ENCODE measurements around the gene IL17C. TPM values are rescaled to one million over a fixed set of nuclear protein-coding genes. Genes with fewer than 3 reads are reported as not detected.

Gene IL17C
- total and polyA plus RNA-seq, 9 of the 15 experiments (the other 6 are each of a cell fraction or from before 2014, with no cell fraction given), result not detected

DNA sequence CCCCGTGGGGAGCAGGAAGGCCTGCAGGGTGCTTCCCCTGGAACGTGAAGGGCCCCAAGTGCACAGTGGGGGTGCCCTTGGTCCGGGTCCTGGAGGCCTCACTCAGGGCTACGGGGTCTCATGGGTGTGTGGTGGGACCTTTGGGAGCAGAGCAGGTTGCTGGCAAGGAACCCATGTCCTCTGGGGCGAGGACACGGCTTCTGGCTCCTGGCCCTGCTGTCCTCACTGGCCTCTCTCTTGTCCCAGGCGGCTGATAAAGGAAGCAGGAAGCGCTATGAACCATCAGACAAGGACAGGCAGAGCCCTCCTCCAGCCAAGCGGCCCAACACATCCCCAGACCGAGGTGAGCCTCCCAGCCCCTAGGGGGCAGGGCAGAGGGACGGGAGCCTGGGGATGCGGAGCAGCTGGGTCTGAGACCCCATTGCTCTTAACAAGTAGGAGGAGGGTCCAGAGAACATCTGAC, 9.8 kb upstream of the IL17C start (continued):
- TF ChIP-seq, protein P1, sequence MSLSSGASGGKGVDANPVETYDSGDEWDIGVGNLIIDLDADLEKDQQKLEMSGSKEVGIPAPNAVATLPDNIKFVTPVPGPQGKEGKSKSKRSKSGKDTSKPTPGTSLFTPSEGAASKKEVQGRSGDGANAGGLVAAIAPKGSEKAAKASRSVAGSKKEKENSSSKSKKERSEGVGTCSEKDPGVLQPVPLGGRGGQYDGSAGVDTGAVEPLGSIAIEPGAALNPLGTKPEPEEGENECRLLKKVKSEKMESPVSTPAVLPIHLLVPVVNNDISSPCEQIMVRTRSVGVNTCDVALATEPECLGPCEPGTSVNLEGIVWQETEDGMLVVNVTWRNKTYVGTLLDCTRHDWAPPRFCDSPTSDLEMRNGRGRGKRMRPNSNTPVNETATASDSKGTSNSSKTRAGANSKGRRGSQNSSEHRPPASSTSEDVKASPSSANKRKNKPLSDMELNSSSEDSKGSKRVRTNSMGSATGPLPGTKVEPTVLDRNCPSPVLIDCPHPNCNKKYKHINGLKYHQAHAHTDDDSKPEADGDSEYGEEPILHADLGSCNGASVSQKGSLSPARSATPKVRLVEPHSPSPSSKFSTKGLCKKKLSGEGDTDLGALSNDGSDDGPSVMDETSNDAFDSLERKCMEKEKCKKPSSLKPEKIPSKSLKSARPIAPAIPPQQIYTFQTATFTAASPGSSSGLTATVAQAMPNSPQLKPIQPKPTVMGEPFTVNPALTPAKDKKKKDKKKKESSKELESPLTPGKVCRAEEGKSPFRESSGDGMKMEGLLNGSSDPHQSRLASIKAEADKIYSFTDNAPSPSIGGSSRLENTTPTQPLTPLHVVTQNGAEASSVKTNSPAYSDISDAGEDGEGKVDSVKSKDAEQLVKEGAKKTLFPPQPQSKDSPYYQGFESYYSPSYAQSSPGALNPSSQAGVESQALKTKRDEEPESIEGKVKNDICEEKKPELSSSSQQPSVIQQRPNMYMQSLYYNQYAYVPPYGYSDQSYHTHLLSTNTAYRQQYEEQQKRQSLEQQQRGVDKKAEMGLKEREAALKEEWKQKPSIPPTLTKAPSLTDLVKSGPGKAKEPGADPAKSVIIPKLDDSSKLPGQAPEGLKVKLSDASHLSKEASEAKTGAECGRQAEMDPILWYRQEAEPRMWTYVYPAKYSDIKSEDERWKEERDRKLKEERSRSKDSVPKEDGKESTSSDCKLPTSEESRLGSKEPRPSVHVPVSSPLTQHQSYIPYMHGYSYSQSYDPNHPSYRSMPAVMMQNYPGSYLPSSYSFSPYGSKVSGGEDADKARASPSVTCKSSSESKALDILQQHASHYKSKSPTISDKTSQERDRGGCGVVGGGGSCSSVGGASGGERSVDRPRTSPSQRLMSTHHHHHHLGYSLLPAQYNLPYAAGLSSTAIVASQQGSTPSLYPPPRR (CRISPR knock-in tag; IDR thresholded peaks at IDR 0.05; ENCODE audit: borderline replicate concordance), result no peak
- TF ChIP-seq ZNF408 (CRISPR knock-in tag; IDR thresholded peaks at IDR 0.05; ENCODE audit: low read depth), result no peak
- peak; percentile 55 for TF ChIP-seq NFIC (IDR thresholded peaks at IDR 0.05)
- TF ChIP-seq ZNF133 (CRISPR knock-in tag; IDR thresholded peaks at IDR 0.05), result no peak
- TF ChIP-seq MTA2 (IDR thresholded peaks at IDR 0.05; ENCODE audit: low read depth), result no peak
- TF ChIP-seq ZNF699 (CRISPR knock-in tag; IDR thresholded peaks at IDR 0.05; ENCODE audit: insufficient replicate concordance), result no peak
- 0 out of 2 replicates have a peak, but pooled peaks have one; percentile 29 for TF ChIP-seq GATAD2A (IDR thresholded peaks at IDR 0.05)
- TF ChIP-seq, protein P2, sequence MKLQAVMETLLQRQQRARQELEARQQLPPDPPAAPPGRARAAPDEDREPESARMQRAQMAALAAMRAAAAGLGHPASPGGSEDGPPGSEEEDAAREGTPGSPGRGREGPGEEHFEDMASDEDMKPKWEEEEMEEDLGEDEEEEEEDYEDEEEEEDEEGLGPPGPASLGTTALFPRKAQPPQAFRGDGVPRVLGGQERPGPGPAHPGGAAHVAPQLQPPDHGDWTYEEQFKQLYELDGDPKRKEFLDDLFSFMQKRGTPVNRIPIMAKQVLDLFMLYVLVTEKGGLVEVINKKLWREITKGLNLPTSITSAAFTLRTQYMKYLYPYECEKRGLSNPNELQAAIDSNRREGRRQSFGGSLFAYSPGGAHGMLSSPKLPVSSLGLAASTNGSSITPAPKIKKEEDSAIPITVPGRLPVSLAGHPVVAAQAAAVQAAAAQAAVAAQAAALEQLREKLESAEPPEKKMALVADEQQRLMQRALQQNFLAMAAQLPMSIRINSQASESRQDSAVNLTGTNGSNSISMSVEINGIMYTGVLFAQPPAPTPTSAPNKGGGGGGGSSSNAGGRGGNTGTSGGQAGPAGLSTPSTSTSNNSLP (IDR thresholded peaks at IDR 0.05; ENCODE audit: borderline replicate concordance, low read depth, low read length), result no peak
- no peak for TF ChIP-seq CHCHD3 (CRISPR knock-in tag; IDR thresholded peaks at IDR 0.05)
- TF ChIP-seq ZNF121 (CRISPR knock-in tag; conservative IDR thresholded peaks at IDR 0.05), result no peak
- TF ChIP-seq EGR1 (conservative IDR thresholded peaks at IDR 0.05), result no peak
- peak; percentile 85 for TF ChIP-seq XRCC5 (IDR thresholded peaks at IDR 0.05; ENCODE audit: low read depth, low read length)
- TF ChIP-seq ZNF175 (CRISPR knock-in tag; IDR thresholded peaks at IDR 0.05; ENCODE audit: low read depth), result no peak
- TF ChIP-seq ZNF41 (CRISPR knock-in tag; conservative IDR thresholded peaks at IDR 0.05), result no peak
- no peak for TF ChIP-seq ZNF695 (CRISPR knock-in tag; IDR thresholded peaks at IDR 0.05)
- TF ChIP-seq, protein P3, sequence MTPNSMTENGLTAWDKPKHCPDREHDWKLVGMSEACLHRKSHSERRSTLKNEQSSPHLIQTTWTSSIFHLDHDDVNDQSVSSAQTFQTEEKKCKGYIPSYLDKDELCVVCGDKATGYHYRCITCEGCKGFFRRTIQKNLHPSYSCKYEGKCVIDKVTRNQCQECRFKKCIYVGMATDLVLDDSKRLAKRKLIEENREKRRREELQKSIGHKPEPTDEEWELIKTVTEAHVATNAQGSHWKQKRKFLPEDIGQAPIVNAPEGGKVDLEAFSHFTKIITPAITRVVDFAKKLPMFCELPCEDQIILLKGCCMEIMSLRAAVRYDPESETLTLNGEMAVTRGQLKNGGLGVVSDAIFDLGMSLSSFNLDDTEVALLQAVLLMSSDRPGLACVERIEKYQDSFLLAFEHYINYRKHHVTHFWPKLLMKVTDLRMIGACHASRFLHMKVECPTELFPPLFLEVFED (CRISPR knock-in tag; conservative IDR thresholded peaks at IDR 0.05), result no peak
- TF ChIP-seq, protein P4, sequence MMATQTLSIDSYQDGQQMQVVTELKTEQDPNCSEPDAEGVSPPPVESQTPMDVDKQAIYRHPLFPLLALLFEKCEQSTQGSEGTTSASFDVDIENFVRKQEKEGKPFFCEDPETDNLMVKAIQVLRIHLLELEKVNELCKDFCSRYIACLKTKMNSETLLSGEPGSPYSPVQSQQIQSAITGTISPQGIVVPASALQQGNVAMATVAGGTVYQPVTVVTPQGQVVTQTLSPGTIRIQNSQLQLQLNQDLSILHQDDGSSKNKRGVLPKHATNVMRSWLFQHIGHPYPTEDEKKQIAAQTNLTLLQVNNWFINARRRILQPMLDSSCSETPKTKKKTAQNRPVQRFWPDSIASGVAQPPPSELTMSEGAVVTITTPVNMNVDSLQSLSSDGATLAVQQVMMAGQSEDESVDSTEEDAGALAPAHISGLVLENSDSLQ (IDR thresholded peaks at IDR 0.05), result peak; percentile 23; the same call in 1 of the 2 replicates
- no peak for TF ChIP-seq ZNF780A (CRISPR knock-in tag; IDR thresholded peaks at IDR 0.05)
- TF ChIP-seq MIER1 (IDR thresholded peaks at IDR 0.05; ENCODE audit: low read depth), result no peak
- TF ChIP-seq ZNF764 (CRISPR knock-in tag; IDR thresholded peaks at IDR 0.05; ENCODE audit: low read depth), result no peak
- TF ChIP-seq PHF20 (IDR thresholded peaks at IDR 0.05; ENCODE audit: partially characterized antibody), result peak; percentile 78
- TF ChIP-seq TAF7 (tag; IDR thresholded peaks at IDR 0.05), result no peak
- TF ChIP-seq HDGF (IDR thresholded peaks at IDR 0.05), result peak; percentile 80

Data from K562 (cell line).